Kidney glomerular epithelial cell (primary cell): ENCODE results near the gene KRTAP4-3.
"Not testable (repeated sequence)": the region's sequence is repeated elsewhere in the genome, so short reads cannot be mapped to it uniquely, and the experiment has no call there.

Source experiments
- DNase-seq: peaks from one replicate; lab custom pipeline; 2025; lab: John Stamatoyannopoulos, UW

The KRTAP4-3 gene

DNA sequence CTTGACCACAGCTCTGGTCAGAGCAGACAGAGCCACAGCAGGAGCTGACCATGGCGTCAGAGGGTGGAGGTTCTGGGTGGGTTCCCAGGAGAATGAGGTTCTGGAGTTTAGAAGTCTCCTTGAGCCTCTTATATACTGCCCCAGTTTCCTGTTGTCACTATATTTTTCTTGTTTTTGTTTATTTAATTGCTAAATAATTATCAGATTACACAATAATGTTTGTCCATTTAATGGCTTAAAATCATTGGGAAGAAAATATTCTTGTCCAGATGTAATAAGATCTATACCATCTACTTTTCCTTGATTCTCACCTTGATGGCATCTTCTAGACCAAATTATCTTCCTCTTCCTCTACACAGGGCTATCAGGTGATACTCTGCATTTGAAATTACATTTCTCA is at the start of gene KRTAP4-3:
Gene KRTAP4-3 (minus strand): TSS at position 101 of the 400 bp plus-strand sequence. CDS start 49 bp downstream, at position 52.
- no peak for DNase-seq

GRCh38 chr17:41215681-41216080 is 47.7 kb upstream of the KRTAP4-3 start:
- DNase-seq: no peak

- no peak for DNase-seq
These were observed 44.6 kb upstream of the KRTAP4-3 start for GRCh38 chr17:41212524-41213169.

DNA sequence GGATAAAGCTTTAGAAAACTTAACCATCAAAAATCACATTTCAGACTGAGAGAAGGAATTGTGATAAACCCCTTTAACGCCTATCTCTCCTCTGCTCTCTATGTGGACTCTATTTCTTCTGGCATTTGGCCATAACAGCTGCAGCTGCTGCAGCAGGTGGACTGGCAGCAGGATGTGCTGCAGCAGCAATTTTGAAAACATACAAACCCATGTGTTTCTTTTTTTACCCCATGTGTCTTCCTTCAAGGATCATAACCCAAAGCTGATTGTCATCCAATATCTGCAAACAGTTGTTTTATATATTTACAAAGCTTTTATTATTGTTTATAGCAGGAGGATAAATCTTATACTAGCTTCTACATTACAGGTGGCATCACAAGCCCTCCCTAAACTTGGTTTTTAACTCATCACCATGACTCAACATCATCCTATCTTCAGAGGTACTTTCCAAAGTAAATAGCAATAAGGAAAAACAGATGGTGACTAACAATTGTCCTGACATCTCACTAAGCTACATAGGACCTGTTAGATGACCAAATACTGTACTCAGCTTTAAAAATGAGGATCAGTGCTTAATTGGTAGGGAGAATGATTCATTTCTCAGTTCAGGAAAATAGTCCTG is 43.9 kb upstream of the KRTAP4-3 start:
- peak; percentile 39 for DNase-seq

DNA sequence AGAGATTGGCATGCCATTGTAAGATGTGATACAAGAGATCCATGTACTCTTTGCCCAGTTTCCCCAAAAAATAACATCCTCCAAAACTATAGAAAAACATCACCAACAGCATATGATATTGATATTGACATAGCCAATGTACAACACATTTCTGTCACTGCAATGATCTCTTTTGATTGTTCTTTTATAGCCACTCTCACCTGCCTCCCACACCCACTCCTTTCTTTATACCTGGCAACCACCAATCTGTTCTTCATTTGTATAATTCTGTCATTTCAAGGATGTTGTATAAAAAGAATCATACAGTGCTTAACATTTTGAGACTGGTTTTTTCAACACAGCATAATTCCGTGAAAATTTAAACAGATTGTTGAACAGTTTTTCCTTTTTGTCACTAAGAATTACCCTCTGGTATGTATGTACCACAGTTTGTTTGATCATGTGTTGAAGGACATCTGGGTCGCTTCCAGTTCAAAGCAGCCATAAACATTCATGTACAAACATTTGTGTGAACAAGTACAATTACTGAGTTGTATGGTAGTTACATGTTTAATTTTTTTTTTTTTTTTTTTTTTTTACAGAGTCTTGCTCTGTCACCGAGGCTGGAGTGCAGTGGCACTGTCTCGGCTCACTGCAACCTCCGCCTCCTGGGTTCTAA is 31.5 kb upstream of the KRTAP4-3 start:
- DNase-seq: no peak

GRCh38 chr17:41196068-41196467 is 28.0 kb upstream of the KRTAP4-3 start:
- DNase-seq: no peak

DNA sequence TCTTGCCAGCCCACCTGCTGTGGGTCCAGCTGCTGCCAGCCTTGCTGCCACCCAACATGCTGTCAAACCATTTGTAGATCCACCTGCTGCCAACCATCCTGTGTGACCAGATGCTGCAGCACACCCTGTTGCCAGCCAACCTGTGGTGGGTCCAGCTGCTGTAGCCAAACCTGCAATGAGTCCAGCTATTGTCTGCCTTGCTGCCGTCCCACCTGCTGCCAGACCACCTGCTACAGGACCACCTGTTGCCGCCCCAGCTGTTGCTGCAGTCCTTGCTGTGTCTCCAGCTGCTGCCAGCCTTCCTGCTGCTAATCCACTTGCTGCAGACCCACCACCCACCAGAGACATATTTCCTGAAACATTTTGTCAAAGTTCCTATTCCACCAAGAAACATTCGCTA is 22.3 kb upstream of the KRTAP4-3 start:
- DNase-seq: no peak

DNA sequence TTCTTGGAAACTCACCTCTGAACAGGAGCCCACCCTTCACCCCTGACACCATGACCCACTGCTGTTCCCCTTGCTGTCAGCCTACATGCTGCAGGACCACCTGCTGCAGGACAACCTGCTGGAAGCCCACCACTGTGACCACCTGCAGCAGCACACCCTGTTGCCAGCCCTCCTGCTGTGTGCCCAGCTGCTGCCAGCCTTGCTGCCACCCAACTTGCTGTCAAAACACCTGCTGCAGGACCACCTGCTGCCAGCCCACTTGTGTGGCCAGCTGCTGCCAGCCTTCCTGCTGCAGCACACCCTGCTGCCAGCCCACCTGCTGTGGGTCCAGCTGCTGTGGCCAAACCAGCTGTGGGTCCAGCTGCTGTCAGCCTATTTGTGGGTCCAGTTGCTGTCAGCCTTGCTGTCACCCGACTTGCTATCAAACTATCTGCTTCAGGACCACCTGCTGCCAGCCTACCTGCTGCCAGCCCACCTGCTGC is 21.9 kb upstream of the KRTAP4-3 start, which contains the start of gene KRTAP9-1:
Gene KRTAP9-1 (plus strand): TSS at position 51 of the 482 bp plus-strand sequence. CDS start 0 bp downstream, at position 51.
- DNase-seq: not testable (repeated sequence)

DNA sequence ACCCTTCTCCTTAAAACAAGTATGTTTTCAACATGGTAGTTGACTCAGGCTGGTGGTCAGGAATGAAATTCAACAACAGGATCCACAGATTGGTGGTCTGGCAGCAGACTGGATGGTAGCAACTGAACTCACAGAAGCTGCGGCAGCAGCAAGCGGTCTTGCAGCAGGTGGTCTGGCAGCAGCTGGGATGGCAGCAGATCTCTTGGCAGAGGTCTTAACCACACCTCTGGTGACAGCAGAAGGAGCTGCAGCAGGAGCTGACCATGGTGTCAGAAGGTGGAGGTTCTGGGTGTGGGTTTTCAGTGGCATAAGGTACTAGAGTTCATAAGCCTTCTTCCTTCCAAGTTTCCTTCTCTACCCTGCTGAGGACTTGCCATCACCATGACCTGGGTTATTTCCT is 18.9 kb upstream of the KRTAP4-3 start:
- DNase-seq: no peak

GRCh38 chr17:41185001-41185400 is 17.0 kb upstream of the KRTAP4-3 start:
- DNase-seq: no peak

DNA sequence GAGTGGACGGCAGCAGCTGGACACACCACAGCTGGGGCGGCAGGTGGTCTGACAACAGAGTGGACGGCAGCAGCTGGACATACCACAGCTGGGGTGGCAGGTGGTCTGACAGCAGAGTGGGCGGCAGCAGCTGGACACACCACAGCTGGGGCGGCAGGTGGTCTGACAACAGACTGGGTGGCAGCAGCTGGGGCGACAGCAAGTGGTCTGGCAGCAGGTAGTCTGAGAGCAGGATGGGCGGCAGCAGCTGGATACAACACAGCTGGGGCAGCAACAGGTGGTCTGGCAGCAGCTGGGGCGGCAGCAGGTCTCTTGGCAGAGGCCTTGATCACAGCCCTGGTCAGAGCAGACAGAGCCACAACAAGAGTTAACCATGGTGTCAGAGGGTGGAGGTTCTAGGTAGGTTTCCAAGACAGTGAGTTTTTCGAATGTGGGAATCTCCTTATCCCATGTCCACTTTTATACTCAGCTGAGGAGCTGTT is 16.5 kb upstream of the KRTAP4-3 start, which contains the start of gene KRTAP4-1:
Gene KRTAP4-1 (minus strand): TSS at position 432 of the 482 bp plus-strand sequence. CDS start 57 bp downstream, at position 375.
- DNase-seq: no peak

GRCh38 chr17:41178843-41179616 is 11.0 kb upstream of the KRTAP4-3 start:
- DNase-seq: no peak

GRCh38 chr17:41178341-41178740 is 10.3 kb upstream of the KRTAP4-3 start:
- peak; percentile 3 for DNase-seq

GRCh38 chr17:41177727-41178271 is 9.8 kb upstream of the KRTAP4-3 start, which contains the start of gene KRTAP4-2:
KRTAP4-2 (minus strand) TSS chr17:41178221; CDS start chr17:41178164, 57 bp downstream.
- DNase-seq: no peak

GRCh38 chr17:41176744-41177387 is 8.8 kb upstream of the KRTAP4-3 start:
- DNase-seq: no peak

DNA sequence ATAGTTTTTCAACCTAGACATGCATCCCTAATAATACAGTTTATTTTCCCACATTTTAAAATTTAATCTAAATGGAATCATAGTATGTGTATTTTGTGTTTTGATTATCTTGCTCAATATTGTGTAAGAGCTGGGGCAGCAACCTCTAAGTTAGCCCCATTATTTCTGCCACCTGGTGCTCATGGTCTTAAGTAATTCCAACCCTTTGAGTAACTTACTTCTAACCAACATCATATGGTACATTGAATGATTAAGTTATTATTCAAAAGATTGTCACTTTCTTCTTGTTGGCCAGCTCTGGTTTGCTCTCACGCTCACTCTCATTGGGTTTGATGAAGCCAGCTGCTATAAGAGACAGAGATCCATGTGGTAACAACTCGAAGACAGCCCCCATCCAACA is 3.9 kb upstream of the KRTAP4-3 start:
- no peak for DNase-seq

- no peak for DNase-seq
These were observed 460 bp downstream of the KRTAP4-3 start for GRCh38 chr17:41167561-41167960.

DNA sequence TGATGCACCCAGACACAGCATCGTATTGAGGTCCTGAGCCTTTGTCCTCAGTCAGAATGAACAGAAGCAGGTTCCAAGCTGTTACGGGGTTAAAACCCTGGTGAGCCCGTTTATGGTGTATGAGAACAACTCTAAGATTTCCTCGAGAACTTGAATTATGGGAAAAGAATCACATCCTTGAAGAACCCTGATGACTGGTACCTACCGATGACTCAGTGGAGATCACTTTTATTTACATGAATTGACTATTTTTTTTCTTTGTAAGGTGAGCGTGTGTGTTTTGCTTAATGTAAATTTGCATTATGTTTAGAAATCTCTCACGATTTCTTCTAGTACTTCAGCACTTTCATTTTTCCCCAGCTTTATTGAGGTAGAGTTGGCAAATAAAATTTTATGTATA is 4.2 kb downstream of the KRTAP4-3 start:
- no peak for DNase-seq

DNA sequence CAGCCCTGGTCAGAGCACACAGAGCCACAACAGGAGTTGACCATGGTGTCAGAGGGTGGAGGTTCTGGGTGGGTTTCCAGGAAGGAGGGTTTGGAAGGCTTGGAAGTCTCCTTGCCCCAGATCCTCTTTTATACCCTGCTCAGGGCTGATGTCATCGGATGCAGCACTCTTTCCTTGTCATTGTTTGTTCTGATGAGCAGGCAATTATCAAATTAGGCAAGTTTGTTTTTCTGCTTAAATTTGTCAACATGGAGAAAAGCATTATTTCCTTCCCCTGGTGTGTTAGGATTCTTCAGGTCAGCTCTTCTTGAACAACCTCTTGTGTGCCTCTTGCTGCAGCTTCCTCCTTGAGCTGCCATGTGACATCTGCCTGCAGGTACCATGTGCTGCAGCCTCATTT is 7.4 kb downstream of the KRTAP4-3 start, which contains the start of gene KRTAP4-4:
Gene KRTAP4-4 (minus strand): TSS at position 101 of the 400 bp plus-strand sequence. CDS start 57 bp downstream, at position 44.
- DNase-seq: no peak

- not testable (repeated sequence) for DNase-seq
These were observed 7.8 kb downstream of the KRTAP4-3 start for GRCh38 chr17:41160190-41160589.

- no peak for DNase-seq
These were observed 14.2 kb downstream of the KRTAP4-3 start for GRCh38 chr17:41153856-41154255.
